ENCODE results near the gene ERLEC1. TPM values are rescaled to one million over a fixed set of nuclear protein-coding genes. Genes with fewer than 3 reads are reported as not detected.

ERLEC1 gene
- total and polyA plus RNA-seq, 2 experiments from 2014 or later = 73.2 to 75.3 TPM

DNA sequence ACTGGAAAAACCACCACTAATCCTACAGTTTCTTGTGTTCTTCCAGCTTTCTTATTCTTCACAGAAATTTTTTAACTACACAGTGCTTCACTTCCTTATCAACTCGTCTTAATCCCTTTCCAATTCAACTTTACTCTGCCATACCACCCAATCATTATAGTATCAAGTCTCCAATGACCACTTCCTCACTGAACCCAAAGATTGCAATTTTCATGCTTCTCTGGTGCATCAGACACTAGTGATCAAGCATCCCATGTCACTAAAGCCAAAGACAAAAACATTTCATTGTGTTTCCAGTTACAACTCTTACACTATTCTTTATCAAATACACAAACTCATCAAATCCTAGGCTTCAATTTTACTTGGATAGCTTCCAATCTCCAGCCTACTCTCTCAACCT, 9.7 kb upstream of the ERLEC1 start:
- Histone ChIP-seq H3K79me2 (peaks cover 80% of the 10 kb centered on the region), H3K27ac (no peak overlapping the region), H3K4me1 (ENCODE audit: insufficient read depth) (no peaks in the 10 kb centered on the region), H3K4me3 (no peak overlapping the region), H3K9me2 (replicated peaks; ENCODE audit: insufficient read depth) (no peaks in the 10 kb centered on the region), H3K36me3 (replicated peaks; ENCODE audit: insufficient read depth, low read depth) (no peaks in the 10 kb centered on the region), H2AFZ (no peak overlapping the region), H3K9me3 (ENCODE audit: low read depth) (no peaks in the 10 kb centered on the region), H3K27me3 (no peaks in the 10 kb centered on the region), H4K20me1 (ENCODE audit: insufficient read depth, poor library complexity, severe bottlenecking) (peaks cover 3% of the 10 kb centered on the region), H3K4me2 (no peak overlapping the region)
- no peak for DNase-seq (ENCODE audit: low spot score)
- TF ChIP-seq, protein P1, sequence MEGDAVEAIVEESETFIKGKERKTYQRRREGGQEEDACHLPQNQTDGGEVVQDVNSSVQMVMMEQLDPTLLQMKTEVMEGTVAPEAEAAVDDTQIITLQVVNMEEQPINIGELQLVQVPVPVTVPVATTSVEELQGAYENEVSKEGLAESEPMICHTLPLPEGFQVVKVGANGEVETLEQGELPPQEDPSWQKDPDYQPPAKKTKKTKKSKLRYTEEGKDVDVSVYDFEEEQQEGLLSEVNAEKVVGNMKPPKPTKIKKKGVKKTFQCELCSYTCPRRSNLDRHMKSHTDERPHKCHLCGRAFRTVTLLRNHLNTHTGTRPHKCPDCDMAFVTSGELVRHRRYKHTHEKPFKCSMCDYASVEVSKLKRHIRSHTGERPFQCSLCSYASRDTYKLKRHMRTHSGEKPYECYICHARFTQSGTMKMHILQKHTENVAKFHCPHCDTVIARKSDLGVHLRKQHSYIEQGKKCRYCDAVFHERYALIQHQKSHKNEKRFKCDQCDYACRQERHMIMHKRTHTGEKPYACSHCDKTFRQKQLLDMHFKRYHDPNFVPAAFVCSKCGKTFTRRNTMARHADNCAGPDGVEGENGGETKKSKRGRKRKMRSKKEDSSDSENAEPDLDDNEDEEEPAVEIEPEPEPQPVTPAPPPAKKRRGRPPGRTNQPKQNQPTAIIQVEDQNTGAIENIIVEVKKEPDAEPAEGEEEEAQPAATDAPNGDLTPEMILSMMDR (IDR thresholded peaks at IDR 0.05; ENCODE audit: poor library complexity) = no peak
- no peak for TF ChIP-seq EZH2phosphoT487 (IDR thresholded peaks at IDR 0.05; ENCODE audit: low read depth, severe bottlenecking, unreplicated experiment)
- TF ChIP-seq EZH2 (IDR thresholded peaks at IDR 0.05; ENCODE audit: borderline replicate concordance) = no peak
- 90% methylated on average over 1 of the region's 1 CpG for WGBS (ENCODE audit: low lambda C conversion rate, missing lambda C conversion rate)

DNA sequence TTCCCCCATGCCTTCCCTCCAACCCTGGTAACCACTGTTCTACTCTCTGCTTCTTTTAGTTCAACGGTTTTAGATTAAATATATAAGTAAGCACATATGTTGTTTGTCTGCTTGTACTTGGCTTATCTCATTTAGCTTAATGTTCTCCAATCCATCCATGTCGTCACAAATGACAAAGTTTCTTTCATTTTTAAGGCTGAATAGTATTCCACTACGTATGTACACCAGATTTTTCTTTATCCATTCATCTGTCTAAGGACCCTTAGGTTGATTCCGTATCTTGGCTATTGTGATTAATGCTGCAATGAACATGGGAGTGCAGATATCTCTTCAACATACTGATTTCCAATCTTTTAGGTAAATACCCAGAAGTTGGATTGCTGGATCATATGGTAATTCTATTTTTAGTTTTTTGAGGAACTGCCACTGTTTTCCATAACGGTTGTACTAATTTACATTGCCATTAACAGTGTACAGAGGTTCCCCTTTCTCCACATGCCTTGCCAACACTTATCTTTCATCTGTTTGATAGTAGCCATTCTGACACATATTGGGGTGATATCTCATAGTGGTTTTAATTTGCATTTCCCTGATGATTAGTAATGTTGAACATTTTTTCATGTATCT, 8.2 kb upstream of the ERLEC1 start:
- no peaks in the 10 kb centered on the region for H3K9me2 ChIP-seq (replicated peaks; ENCODE audit: insufficient read depth)
- H3K4me1 ChIP-seq (ENCODE audit: insufficient read depth) = peaks cover 4% of the 10 kb centered on the region
- no peak overlapping the region for H3K27ac ChIP-seq
- H3K36me3 ChIP-seq (replicated peaks; ENCODE audit: insufficient read depth, low read depth) = no peaks in the 10 kb centered on the region
- H3K4me2 ChIP-seq = no peak overlapping the region
- peaks cover 3% of the 10 kb centered on the region for H4K20me1 ChIP-seq (ENCODE audit: insufficient read depth, poor library complexity, severe bottlenecking)
- no peaks in the 10 kb centered on the region for H3K9me3 ChIP-seq (ENCODE audit: low read depth)
- no peaks in the 10 kb centered on the region for H3K27me3 ChIP-seq
- 97% methylated on average over 5 of the region's 5 CpGs for WGBS (ENCODE audit: low lambda C conversion rate, missing lambda C conversion rate)
- no peak for DNase-seq (ENCODE audit: low spot score)
- H3K4me3 ChIP-seq = no peak overlapping the region
- H3K79me2 ChIP-seq = peaks cover 88% of the 10 kb centered on the region
- H2AFZ ChIP-seq = no peak overlapping the region
- TF ChIP-seq EZH2phosphoT487 (IDR thresholded peaks at IDR 0.05; ENCODE audit: low read depth, severe bottlenecking, unreplicated experiment) (no peak), EZH2 (IDR thresholded peaks at IDR 0.05; ENCODE audit: borderline replicate concordance) (no peak)
- TF ChIP-seq, protein P1 (IDR thresholded peaks at IDR 0.05; ENCODE audit: poor library complexity) = no peak

DNA sequence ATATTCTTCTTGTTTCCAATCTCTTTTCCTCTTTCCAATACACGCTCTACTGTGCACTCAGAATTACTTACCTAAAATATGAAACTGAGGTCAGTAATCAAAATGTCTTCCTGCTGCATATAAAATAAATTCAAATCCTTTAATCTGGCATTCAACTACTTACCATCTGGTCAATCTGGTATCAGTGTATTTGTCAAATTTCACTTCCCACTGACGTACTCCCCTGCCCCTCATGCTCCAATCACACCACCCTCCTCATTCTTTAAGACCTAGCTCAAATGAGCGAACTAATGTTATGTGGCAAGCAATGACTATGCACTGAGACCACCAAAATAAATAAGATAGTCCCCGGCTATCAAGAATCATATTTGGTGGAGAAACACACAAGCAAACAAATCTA, 6.8 kb upstream of the ERLEC1 start:
- 99% methylated on average over 4 of the region's 4 CpGs for WGBS (ENCODE audit: low lambda C conversion rate, missing lambda C conversion rate)
- peaks cover 3% of the 10 kb centered on the region for H4K20me1 ChIP-seq (ENCODE audit: insufficient read depth, poor library complexity, severe bottlenecking)
- no peak overlapping the region for H3K27ac ChIP-seq
- H3K79me2 ChIP-seq = peaks cover 90% of the 10 kb centered on the region
- TF ChIP-seq EZH2phosphoT487 (IDR thresholded peaks at IDR 0.05; ENCODE audit: low read depth, severe bottlenecking, unreplicated experiment) = no peak
- no peak for TF ChIP-seq EZH2 (IDR thresholded peaks at IDR 0.05; ENCODE audit: borderline replicate concordance)
- TF ChIP-seq, protein P1 (IDR thresholded peaks at IDR 0.05; ENCODE audit: poor library complexity) = no peak
- no peak overlapping the region for H2AFZ ChIP-seq
- DNase-seq (ENCODE audit: low spot score) = no peak
- H3K36me3 ChIP-seq (replicated peaks; ENCODE audit: insufficient read depth, low read depth) = no peaks in the 10 kb centered on the region
- no peaks in the 10 kb centered on the region for H3K27me3 ChIP-seq
- H3K4me1 ChIP-seq (ENCODE audit: insufficient read depth) = peaks cover 10% of the 10 kb centered on the region
- H3K4me3 ChIP-seq = no peak overlapping the region
- no peak overlapping the region for H3K4me2 ChIP-seq
- H3K9me2 ChIP-seq (replicated peaks; ENCODE audit: insufficient read depth) = no peaks in the 10 kb centered on the region
- no peaks in the 10 kb centered on the region for H3K9me3 ChIP-seq (ENCODE audit: low read depth)

Data from hepatocyte (in vitro differentiated cells).